Measurements from ENCODE around the gene ADGRG3. TPM values are rescaled to one million over a fixed set of nuclear protein-coding genes. Genes with fewer than 3 reads are reported as not detected.

The ADGRG3 gene
- total RNA-seq, 1 experiment from 2014 or later, result 0.46 TPM

- Histone ChIP-seq H3K9ac (ENCODE audit: extremely low read depth, insufficient read length, low read length) (no peak within 1 kb of the TSS), H2BK5ac (ENCODE audit: insufficient read length, low read length) (no peak within 1 kb of the TSS), H3T11ph (ENCODE audit: low read length) (no peak within 1 kb of the TSS), H4K5ac (ENCODE audit: insufficient read length, low read depth, low read length) (no peak within 1 kb of the TSS), H3K4me1 (ENCODE audit: insufficient read depth, low read length) (no peaks in the 10 kb centered on the region; the same call in 1 of the 2 replicates), H3K79me1 (ENCODE audit: insufficient read depth, low read depth, low read length, poor library complexity, severe bottlenecking) (no peaks in the 10 kb centered on the region), H3K18ac (ENCODE audit: insufficient read length, low read depth, low read length) (no peak within 1 kb of the TSS), H4K20me1 (ENCODE audit: control insufficient read depth, insufficient read depth, insufficient read length) (peaks cover 3% of the 10 kb centered on the region), H3K27me3 (ENCODE audit: insufficient read depth, low read length) (no peaks in the 10 kb centered on the region; the same call in 1 of the 2 replicates), H3K27ac (ENCODE audit: insufficient read length, low read depth, low read length) (no peak within 1 kb of the TSS), H4K8ac (replicated peaks; ENCODE audit: insufficient read length, low read depth, low read length) (no peak within 1 kb of the TSS), H3K14ac (ENCODE audit: insufficient read depth, low read length) (no peak within 1 kb of the TSS), H2BK15ac (ENCODE audit: low read depth, low read length) (no peak within 1 kb of the TSS), H3K23ac (ENCODE audit: insufficient read length, low read depth, low read length) (no peak within 1 kb of the TSS), H3K23me2 (ENCODE audit: insufficient read length, low read depth, low read length, poor library complexity, severe bottlenecking) (peaks cover 3% of the 10 kb centered on the region), H3K9me3 (ENCODE audit: control insufficient read depth, low read depth, low read length) (no peaks in the 10 kb centered on the region), H3K79me2 (ENCODE audit: insufficient read depth, low read length) (no peaks in the 10 kb centered on the region), H3K4me2 (ENCODE audit: insufficient read depth, insufficient read length, low read length) (peak within 1 kb of the TSS; percentile 23), H2BK12ac (ENCODE audit: insufficient read length, low read depth, low read length) (no peak within 1 kb of the TSS), H2BK20ac (ENCODE audit: low read depth, low read length, poor library complexity, severe bottlenecking) (no peak within 1 kb of the TSS), H3K4ac (ENCODE audit: low read depth, low read length) (no peak within 1 kb of the TSS), H2AFZ (ENCODE audit: low read length) (no peak within 1 kb of the TSS), H3K56ac (ENCODE audit: insufficient read length, low read depth, low read length) (no peak within 1 kb of the TSS), H2AK5ac (ENCODE audit: insufficient read length, low read length) (no peak within 1 kb of the TSS), H2BK120ac (ENCODE audit: low read depth, low read length, poor library complexity, severe bottlenecking) (no peak within 1 kb of the TSS), H4K91ac (ENCODE audit: insufficient read length, low read depth, low read length) (no peak within 1 kb of the TSS)
- Mint-ChIP-seq H3K4me3 (peak within 1 kb of the TSS; percentile 17 to 76), H3K27me3 (ENCODE audit: low read depth) (peaks cover 15% of the 10 kb centered on the region), H3K4me1 (peaks cover 32 to 58% of the 10 kb centered on the region in 2 experiments), H3K27ac (peak within 1 kb of the TSS in 1 of 3 experiments; percentile 57; a peak in 1 of 7 replicates), H3K36me3 (ENCODE audit: insufficient read depth in 1 of 3, low read depth in 3 of 3) (no peaks in the 10 kb centered on the region; a peak in 1 of 7 replicates), H3K9me3 (peaks cover 0 to 3% of the 10 kb centered on the region in 2 experiments; a peak in 2 of 5 replicates)
- no CpG with 5 or more reads among the region's 32 CpGs for WGBS (ENCODE audit: extremely low coverage, insufficient read length, low lambda C conversion rate)
- peak; percentile 36; the same call in 2 of the 3 replicates for TF ChIP-seq CTCF (conservative IDR thresholded peaks at IDR 0.05)
- DNase-seq, result peak; percentile 75
These were observed 39.9 kb upstream of the ADGRG3 start, which contains the start of gene ADGRG1 for GRCh38 chr16:57628008-57628781. TSS of gene ADGRG1 (plus strand) at chr16:57628630. CDS start at chr16:57650288, 21,658 bp downstream.
